HG02973 (cell line): ENCODE data around the gene SF3B1.
"Not testable (repeated sequence)": the region's sequence is repeated elsewhere in the genome, so short reads cannot be mapped to it uniquely, and the experiment has no call there.

Experiments
- ATAC-seq: cut with Tn5 transposase; IDR thresholded peaks from one replicate; pipeline ENCODE4 v1.9.1; 2021; ENCODE audit warnings: moderate library complexity; ENCODE audit not compliant: unreplicated experiment

The SF3B1 gene

DNA sequence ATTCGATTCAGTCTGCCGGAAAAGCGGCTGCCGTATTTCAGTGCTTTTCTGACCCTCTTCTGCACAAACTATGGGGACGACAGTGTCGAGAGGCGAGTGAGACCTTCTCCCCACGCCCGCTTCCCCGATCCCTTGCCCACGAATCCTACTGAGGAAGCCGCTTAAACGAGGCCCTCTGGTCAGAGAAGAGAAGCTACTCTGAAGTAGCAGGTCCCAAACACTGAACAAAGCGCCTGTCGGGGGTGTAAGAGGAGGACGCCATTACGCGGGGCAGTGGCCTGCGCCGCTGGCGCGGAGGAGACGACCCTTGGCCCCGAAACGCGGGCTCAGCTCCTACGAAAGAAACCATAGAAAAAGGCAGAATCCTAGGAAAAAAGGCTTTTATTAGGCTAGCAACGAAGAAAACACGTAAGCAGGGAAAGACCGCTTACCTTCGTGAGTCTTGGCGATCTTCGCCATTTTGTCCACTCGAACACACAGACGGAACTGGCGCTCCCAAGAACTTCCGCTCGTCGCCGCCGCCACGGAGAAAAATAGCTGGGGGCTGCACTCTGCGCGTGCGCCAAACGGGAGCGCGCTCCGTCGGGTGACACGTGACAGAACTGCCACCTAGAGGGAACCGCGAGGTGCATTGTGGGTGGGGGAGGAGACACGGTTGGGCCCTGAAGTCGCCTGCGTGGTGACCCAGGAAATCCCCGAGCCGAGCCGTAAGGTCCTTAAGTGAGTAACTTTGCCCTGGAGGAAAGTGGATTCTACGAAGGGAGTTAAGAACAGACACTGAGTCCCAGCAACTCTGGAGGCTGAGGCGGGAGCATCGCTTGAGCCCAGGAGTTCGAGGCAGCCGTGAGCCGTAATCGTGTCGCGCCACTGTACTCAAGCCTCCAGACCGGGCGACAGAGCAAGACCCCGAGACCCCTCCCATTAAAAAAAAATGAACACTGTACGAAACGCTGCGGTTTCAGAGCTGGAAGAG lies at the start of gene SF3B1:
TSS of gene SF3B1 (minus strand) at position 488 of the 973 bp plus-strand sequence. CDS start at position 459, 29 bp downstream.
- peak; percentile 94 for ATAC-seq

DNA sequence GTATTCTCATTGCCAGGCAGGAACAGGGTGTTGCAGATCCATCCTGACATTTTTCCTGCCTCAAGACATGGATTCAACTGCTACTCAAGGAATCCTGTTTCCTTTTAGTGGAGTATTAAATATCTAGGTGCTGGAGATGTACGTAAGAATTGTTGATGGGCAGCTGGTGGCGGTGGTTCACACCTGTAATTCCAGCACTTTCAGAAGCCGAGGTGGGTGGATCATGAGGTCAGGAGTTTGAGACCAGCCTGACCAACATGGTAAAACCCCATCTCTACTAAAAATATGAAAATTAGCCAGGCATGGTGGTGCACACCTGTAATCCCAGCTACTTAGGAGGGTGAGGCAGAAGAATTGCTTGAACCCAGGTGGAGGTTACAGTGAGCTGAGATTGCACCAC lies 49.4 kb upstream of the SF3B1 start:
- not testable (repeated sequence) for ATAC-seq

GRCh38 chr2:197480165-197481036 lies 45.6 kb upstream of the SF3B1 start:
- no peak for ATAC-seq

GRCh38 chr2:197477797-197478196 lies 43.0 kb upstream of the SF3B1 start:
- ATAC-seq = no peak

- no peak for ATAC-seq
Observed at GRCh38 chr2:197472166-197472565, 37.3 kb upstream of the SF3B1 start.

GRCh38 chr2:197464175-197464574 lies 29.3 kb upstream of the SF3B1 start:
- no peak for ATAC-seq

DNA sequence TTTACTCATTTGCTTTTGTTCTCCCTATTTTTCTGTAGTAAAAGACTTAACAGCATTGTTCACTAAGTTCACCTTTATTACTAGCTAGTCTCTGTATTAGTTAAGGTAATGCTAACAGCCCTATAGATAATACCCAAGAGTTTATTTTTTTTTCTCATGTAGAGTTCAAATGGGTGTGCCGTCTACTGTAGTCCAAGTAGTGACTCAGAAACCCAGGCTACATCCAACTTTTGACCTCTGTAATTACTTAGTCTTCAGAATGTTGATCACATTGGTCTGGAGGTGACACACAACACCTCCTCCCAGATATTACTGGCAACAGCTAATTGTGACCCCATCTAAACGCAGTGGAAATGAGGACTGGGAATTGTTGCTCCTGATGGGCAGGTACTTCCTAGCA lies 26.2 kb upstream of the SF3B1 start:
- no peak for ATAC-seq

DNA sequence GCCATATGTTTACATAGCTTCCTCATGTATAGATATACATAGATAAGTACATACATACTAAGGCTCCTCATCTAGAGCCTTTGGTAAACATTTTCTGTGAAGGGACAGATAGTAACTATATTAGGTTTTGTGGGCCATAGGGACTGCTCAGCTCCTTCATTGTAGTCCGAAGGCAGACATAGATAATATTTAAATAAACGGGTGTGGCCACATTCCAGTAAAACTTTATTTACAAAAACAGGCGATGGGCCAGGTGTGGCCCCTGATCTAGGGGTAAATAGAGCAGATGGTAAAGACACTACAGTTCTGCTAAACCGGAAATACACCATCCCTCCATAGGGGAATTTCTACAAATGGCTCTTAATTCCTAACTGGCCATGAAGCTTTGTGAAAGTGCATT lies 25.8 kb upstream of the SF3B1 start:
- ATAC-seq = no peak

GRCh38 chr2:197455428-197455827 lies 20.6 kb upstream of the SF3B1 start:
- no peak for ATAC-seq

- no peak for ATAC-seq
Observed at GRCh38 chr2:197454923-197455322, 20.1 kb upstream of the SF3B1 start.

DNA sequence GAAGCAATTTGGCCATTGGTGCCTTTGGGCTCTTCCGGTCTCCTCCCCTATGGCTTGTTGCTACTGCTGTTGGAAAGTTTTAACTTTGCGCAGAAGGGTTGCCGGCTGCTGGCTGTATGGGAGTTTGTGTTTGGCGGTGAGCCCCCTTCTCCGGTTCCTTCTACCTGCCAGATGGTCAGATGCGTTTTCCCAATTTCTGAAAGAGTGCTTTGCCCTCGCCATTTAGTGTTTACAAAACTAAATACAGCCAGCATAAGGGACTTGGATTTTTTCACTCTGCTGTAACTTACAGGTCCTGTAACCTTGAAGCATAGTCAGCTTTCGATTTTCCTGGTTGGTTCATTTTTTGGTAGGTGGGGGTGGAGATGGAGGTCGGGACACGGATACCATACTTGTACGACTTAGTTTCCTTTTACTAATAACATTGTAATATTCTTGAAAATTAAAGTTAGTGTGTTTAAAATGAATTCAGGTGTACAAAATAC lies 19.1 kb upstream of the SF3B1 start:
- ATAC-seq = peak; percentile 33

DNA sequence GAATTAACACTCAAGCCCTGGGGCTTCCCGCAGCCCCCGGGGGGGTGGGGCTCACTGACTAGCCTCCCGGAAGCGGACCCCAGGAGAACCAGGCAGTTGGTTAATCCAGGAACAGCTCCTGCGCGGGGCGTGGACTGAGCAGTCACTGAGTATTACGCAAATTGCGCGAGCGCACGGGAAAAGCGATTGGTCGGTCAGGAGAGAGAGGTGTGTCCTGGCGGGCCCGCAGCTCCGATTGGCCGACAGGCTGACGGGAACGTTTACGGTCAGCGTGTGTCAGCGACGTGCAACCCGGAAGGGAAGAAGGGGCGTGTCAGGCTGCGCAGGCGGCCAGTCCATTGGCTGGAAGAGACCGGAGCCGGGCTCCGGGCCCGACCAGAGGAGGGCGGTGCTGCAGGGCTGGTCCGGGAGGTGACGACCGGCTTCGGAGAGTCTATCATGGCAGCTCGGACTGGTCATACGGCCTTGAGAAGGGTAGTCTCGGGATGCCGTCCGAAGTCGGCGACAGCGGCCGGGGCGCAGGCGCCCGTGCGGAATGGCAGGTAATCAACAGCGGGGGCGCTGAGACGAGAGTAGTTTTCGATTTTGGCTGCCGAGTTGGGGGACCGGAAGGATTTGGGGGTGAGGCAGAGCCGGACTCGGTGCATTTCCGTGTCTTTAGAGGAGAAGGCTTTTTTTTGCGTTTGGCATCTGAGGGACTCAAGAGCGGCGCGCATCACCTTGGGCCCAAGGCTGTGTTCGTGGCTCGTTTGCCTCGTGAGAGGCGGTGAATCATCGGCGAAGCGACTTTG lies 18.5 kb upstream of the SF3B1 start, which contains the start of gene COQ10B:
TSS of gene COQ10B (plus strand) at position 430 of the 791 bp plus-strand sequence. CDS start at position 439, 9 bp downstream.
- ATAC-seq = peak; percentile 93

DNA sequence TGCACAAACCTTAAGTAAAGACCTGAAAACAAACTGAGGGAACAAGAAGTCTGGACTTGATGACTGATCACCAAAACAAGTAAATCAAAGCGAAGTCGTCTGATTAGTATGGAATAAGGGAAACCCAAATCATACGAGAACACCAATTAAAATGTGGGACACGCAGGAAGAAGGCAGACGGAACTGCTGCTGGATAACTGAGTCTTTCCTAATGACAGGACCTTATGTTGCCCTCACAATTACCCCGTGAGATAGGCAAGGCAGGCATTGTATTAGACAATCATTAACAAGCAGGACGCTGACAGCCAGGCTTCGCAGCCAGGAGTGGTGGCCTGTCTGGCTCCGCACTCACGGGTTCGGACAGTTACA lies 17.9 kb upstream of the SF3B1 start:
- no peak for ATAC-seq

GRCh38 chr2:197450935-197451358 lies 16.1 kb upstream of the SF3B1 start:
- ATAC-seq = not testable (repeated sequence)

- ATAC-seq = no peak
Observed at GRCh38 chr2:197450465-197450864, 15.6 kb upstream of the SF3B1 start.

DNA sequence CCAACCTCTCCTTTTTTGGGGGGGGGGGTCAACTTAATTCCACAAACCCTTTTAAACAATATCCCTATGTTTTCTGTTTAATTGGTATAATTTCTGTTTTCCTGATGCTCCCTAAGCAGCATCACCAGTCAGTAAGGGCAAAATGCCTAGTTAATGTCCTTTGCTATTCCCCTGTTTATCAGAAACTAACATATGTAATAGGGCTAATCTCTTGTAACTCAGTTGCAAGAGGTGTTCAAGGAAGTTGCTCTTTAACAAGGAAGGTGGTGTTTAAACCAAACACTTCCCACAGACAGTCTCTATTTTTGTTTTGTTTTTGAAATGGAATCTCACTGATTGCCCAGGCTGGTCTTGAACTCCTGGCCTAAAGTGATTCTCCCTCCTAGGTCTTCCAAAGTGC lies 12.0 kb upstream of the SF3B1 start:
- ATAC-seq = no peak

GRCh38 chr2:197445746-197446145 lies 10.9 kb upstream of the SF3B1 start:
- ATAC-seq = no peak

- no peak for ATAC-seq
Observed at GRCh38 chr2:197442857-197443256, 8.0 kb upstream of the SF3B1 start.

- no peak for ATAC-seq
Observed at GRCh38 chr2:197437380-197437779, 2.6 kb upstream of the SF3B1 start.

GRCh38 chr2:197435598-197436420 lies 981 bp upstream of the SF3B1 start:
- no peak for ATAC-seq
